Measurements from ENCODE around the gene EIF4G3.
"Not testable (repeated sequence)": the region's sequence is repeated elsewhere in the genome, so short reads cannot be mapped to it uniquely, and the experiment has no call there.

The EIF4G3 gene

GRCh38 chr1:20854529-20854928 lies 322.2 kb downstream of the EIF4G3 start:
- Histone ChIP-seq H3K4me2 (ENCODE audit: low read length) (no peak overlapping the region), H3K79me2 (ENCODE audit: insufficient read depth, low read length) (no peaks in the 10 kb centered on the region), H3K4me3 (ENCODE audit: low read depth, low read length, poor library complexity, severe bottlenecking) (no peak overlapping the region), H3F3A (ENCODE audit: insufficient read depth, low read length) (no peaks in the 10 kb centered on the region; the same call in 1 of the 2 replicates), H3K9me2 (ENCODE audit: low read depth, low read length) (no peaks in the 10 kb centered on the region), H2AFZ (ENCODE audit: low read length) (no peak overlapping the region), H4K20me1 (ENCODE audit: insufficient read depth, low read length) (no peaks in the 10 kb centered on the region), H3K36me3 (ENCODE audit: insufficient read depth, low read length) (peaks cover 79% of the 10 kb centered on the region), H3K27ac (ENCODE audit: low read depth, low read length, poor library complexity, severe bottlenecking) (no peak overlapping the region), H3K27me3 (ENCODE audit: insufficient read depth, low read length) (no peaks in the 10 kb centered on the region), H3K4me1 (ENCODE audit: insufficient read depth, low read length, severe bottlenecking) (no peaks in the 10 kb centered on the region), H3K9me3 (ENCODE audit: low read length) (no peaks in the 10 kb centered on the region), H3K9ac (ENCODE audit: low read length) (no peak overlapping the region)
- TF ChIP-seq CTCF (IDR thresholded peaks at IDR 0.05; ENCODE audit: low read length): no peak
- no peak for TF ChIP-seq EZH2 (IDR thresholded peaks at IDR 0.05; ENCODE audit: borderline replicate concordance, low read length)

GRCh38 chr1:20851791-20852190 lies 324.9 kb downstream of the EIF4G3 start:
- H3K9me3 ChIP-seq (ENCODE audit: low read length); H3F3A ChIP-seq (ENCODE audit: insufficient read depth, low read length); H3K9ac ChIP-seq (ENCODE audit: low read length); H2AFZ ChIP-seq (ENCODE audit: low read length); H3K9me2 ChIP-seq (ENCODE audit: low read depth, low read length); H3K27me3 ChIP-seq (ENCODE audit: insufficient read depth, low read length); H4K20me1 ChIP-seq (ENCODE audit: insufficient read depth, low read length); H3K4me2 ChIP-seq (ENCODE audit: low read length); H3K4me3 ChIP-seq (ENCODE audit: low read depth, low read length, poor library complexity, severe bottlenecking); H3K4me1 ChIP-seq (ENCODE audit: insufficient read depth, low read length, severe bottlenecking); H3K27ac ChIP-seq (ENCODE audit: low read depth, low read length, poor library complexity, severe bottlenecking); H3K79me2 ChIP-seq (ENCODE audit: insufficient read depth, low read length): not testable (repeated sequence)
- peaks cover 85% of the 10 kb centered on the region for H3K36me3 ChIP-seq (ENCODE audit: insufficient read depth, low read length)

GRCh38 chr1:20850021-20850420 lies 326.7 kb downstream of the EIF4G3 start:
- Histone ChIP-seq H3K9ac (ENCODE audit: low read length) (no peak overlapping the region), H3K9me2 (ENCODE audit: low read depth, low read length) (no peaks in the 10 kb centered on the region), H3K9me3 (ENCODE audit: low read length) (no peaks in the 10 kb centered on the region), H3K27ac (ENCODE audit: low read depth, low read length, poor library complexity, severe bottlenecking) (no peak overlapping the region), H3K4me2 (ENCODE audit: low read length) (no peak overlapping the region), H3K4me1 (ENCODE audit: insufficient read depth, low read length, severe bottlenecking) (no peaks in the 10 kb centered on the region), H3F3A (ENCODE audit: insufficient read depth, low read length) (no peaks in the 10 kb centered on the region), H3K27me3 (ENCODE audit: insufficient read depth, low read length) (no peaks in the 10 kb centered on the region), H3K79me2 (ENCODE audit: insufficient read depth, low read length) (no peaks in the 10 kb centered on the region), H4K20me1 (ENCODE audit: insufficient read depth, low read length) (no peaks in the 10 kb centered on the region), H3K36me3 (ENCODE audit: insufficient read depth, low read length) (peaks cover 82% of the 10 kb centered on the region), H2AFZ (ENCODE audit: low read length) (no peak overlapping the region), H3K4me3 (ENCODE audit: low read depth, low read length, poor library complexity, severe bottlenecking) (no peak overlapping the region)
- TF ChIP-seq CTCF (IDR thresholded peaks at IDR 0.05; ENCODE audit: low read length): no peak
- TF ChIP-seq EZH2 (IDR thresholded peaks at IDR 0.05; ENCODE audit: borderline replicate concordance, low read length): no peak

- no peak overlapping the region for H3K4me2 ChIP-seq (ENCODE audit: low read length)
- no peak overlapping the region for H3K9ac ChIP-seq (ENCODE audit: low read length)
- no peak overlapping the region for H3K27ac ChIP-seq (ENCODE audit: low read depth, low read length, poor library complexity, severe bottlenecking)
- H3K79me2 ChIP-seq (ENCODE audit: insufficient read depth, low read length): no peaks in the 10 kb centered on the region
- no peaks in the 10 kb centered on the region for H3F3A ChIP-seq (ENCODE audit: insufficient read depth, low read length)
- H3K4me3 ChIP-seq (ENCODE audit: low read depth, low read length, poor library complexity, severe bottlenecking): no peak overlapping the region
- peaks cover 84% of the 10 kb centered on the region for H3K36me3 ChIP-seq (ENCODE audit: insufficient read depth, low read length)
- no peaks in the 10 kb centered on the region for H3K9me2 ChIP-seq (ENCODE audit: low read depth, low read length)
- no peak overlapping the region for H2AFZ ChIP-seq (ENCODE audit: low read length)
- no peaks in the 10 kb centered on the region for H3K27me3 ChIP-seq (ENCODE audit: insufficient read depth, low read length)
- no peaks in the 10 kb centered on the region for H3K9me3 ChIP-seq (ENCODE audit: low read length)
- TF ChIP-seq CTCF (IDR thresholded peaks at IDR 0.05; ENCODE audit: low read length) (no peak), EZH2 (IDR thresholded peaks at IDR 0.05; ENCODE audit: borderline replicate concordance, low read length) (no peak)
- no peaks in the 10 kb centered on the region for H3K4me1 ChIP-seq (ENCODE audit: insufficient read depth, low read length, severe bottlenecking)
- H4K20me1 ChIP-seq (ENCODE audit: insufficient read depth, low read length): no peaks in the 10 kb centered on the region
These were observed 327.6 kb downstream of the EIF4G3 start for GRCh38 chr1:20849100-20849499.

Data from OCI-LY1 (cell line).